Stimulated activated naive B cell treated with anti-CD40 and anti-IgM and Interleukin-4, amounts not matched to agents 10 μg/mL and 1 μg/mL and 100 μg/mL, for 72 hours (primary cell): Measurements from ENCODE around the gene NLRP3.
A peak's percentile ranks its signal among the peaks of the same experiment; 100 is the strongest.
"Not testable (repeated sequence)": the region's sequence is repeated elsewhere in the genome, so short reads cannot be mapped to it uniquely, and the experiment has no call there.

Experiments used
- ATAC-seq, 2 donors: fragments of 150-1000 bp; cut with Tn5 transposase; replicated peaks; 2 replicates each; pipeline ENCODE4 v1.10.0; 2021; ENCODE audit warnings: moderate library complexity in 1 of 2
- DNase-seq: peaks from one replicate; pipeline ENCODE4 v3.0.0; 2021
- H3K27ac Mint-ChIP-seq: one replicate; pipeline ENCODE4 v1.8.0; 2022; ENCODE audit warnings: mild to moderate bottlenecking, mixed read lengths
- H3K27me3 Mint-ChIP-seq, 2 donors: one replicate each; pipeline ENCODE4 v1.8.0; 2022; ENCODE audit warnings: mixed read lengths in 2 of 2
- H3K36me3 Mint-ChIP-seq, 2 donors: one replicate each; pipeline ENCODE4 v1.8.0; 2022; ENCODE audit warnings: mixed read lengths in 2 of 2, mild to moderate bottlenecking in 1 of 2
- H3K4me1 Mint-ChIP-seq, 2 donors: one replicate each; pipeline ENCODE4 v1.8.0; 2022; ENCODE audit warnings: mixed read lengths in 2 of 2, mild to moderate bottlenecking in 1 of 2
- H3K4me3 Mint-ChIP-seq, 2 donors: one replicate each; pipeline ENCODE4 v1.8.0; 2022; ENCODE audit warnings: mild to moderate bottlenecking in 2 of 2, mixed read lengths in 2 of 2, moderate library complexity in 1 of 2
- H3K9me3 Mint-ChIP-seq, 2 donors: one replicate each; pipeline ENCODE4 v1.8.0; 2022; ENCODE audit warnings: mixed read lengths in 2 of 2, mild to moderate bottlenecking in 1 of 2

Gene NLRP3

DNA sequence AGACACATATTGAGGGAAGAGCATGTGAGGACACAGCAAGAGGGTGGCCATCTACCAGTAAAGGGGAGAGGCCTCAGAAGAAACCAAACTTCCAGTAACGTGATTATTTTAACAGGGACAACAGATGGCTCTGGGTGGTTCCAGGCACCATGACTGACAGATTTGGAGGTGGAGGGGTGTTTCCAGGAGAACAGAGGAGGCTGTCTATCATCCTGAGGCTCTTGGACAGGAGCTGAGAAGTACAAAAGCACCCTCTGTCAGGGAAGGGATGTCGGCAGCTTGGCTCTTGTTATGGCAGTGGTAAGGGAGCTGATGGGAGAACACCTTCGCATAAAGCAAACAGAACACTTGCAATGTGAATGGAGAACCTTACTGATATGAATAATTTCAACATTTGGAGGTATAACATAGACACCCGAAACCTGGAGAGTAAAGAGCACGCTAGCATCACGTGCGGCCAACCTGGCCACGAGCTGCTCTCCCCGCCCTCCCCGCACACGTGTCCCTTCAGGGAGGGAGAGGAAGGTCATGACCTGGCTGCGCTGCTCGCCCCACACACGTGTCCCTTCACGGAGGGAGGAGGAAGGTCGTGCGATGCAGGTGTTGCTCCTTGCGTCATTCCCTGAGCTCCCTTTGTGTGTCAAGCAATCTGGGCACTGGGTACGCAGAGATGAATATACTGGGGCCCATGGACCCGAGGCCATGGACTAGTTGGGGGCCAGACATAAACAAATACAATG, 37.5 kb upstream of the NLRP3 start:
- H3K27ac Mint-ChIP-seq: no peak overlapping the region
- peaks cover 3 to 4% of the 10 kb centered on the region in 2 donors for H3K9me3 Mint-ChIP-seq
- no peak overlapping the region for H3K4me3 Mint-ChIP-seq
- ATAC-seq (no peak), DNase-seq (no peak)
- H3K27me3 Mint-ChIP-seq: peaks cover 1 to 2% of the 10 kb centered on the region in 2 donors
- peaks cover 0 to 3% of the 10 kb centered on the region in 2 donors for H3K4me1 Mint-ChIP-seq
- no peaks in the 10 kb centered on the region for H3K36me3 Mint-ChIP-seq

GRCh38 chr1:247385283-247385682, 30.7 kb upstream of the NLRP3 start:
- DNase-seq: no peak
- Mint-ChIP-seq H3K9me3 (peaks cover 3 to 6% of the 10 kb centered on the region in 2 donors), H3K4me1 (peaks cover 9 to 12% of the 10 kb centered on the region in 2 donors), H3K27ac (no peak overlapping the region), H3K27me3 (peaks cover 14 to 19% of the 10 kb centered on the region in 2 donors), H3K4me3 (no peak overlapping the region), H3K36me3 (peaks cover 4% of the 10 kb centered on the region in 2 donors)
- ATAC-seq: no peak

- Mint-ChIP-seq H3K27ac (peak overlapping the region; percentile 70), H3K4me3 (no peak overlapping the region), H3K36me3 (peaks cover 4% of the 10 kb centered on the region in 2 donors), H3K4me1 (peaks cover 12 to 17% of the 10 kb centered on the region in 2 donors), H3K27me3 (peaks cover 14 to 19% of the 10 kb centered on the region in 2 donors), H3K9me3 (peaks cover 3 to 6% of the 10 kb centered on the region in 2 donors)
- no peak for ATAC-seq
- DNase-seq: no peak
Observed at GRCh38 chr1:247386217-247386616, 29.8 kb upstream of the NLRP3 start.

GRCh38 chr1:247386687-247387086, 29.3 kb upstream of the NLRP3 start:
- Mint-ChIP-seq H3K36me3 (peaks cover 4% of the 10 kb centered on the region in 2 donors), H3K27ac (peak overlapping the region; percentile 70), H3K27me3 (peaks cover 14 to 19% of the 10 kb centered on the region in 2 donors), H3K4me3 (no peak overlapping the region), H3K4me1 (peaks cover 12 to 18% of the 10 kb centered on the region in 2 donors), H3K9me3 (peaks cover 3 to 6% of the 10 kb centered on the region in 2 donors)
- DNase-seq (no peak), ATAC-seq (no peak)

DNA sequence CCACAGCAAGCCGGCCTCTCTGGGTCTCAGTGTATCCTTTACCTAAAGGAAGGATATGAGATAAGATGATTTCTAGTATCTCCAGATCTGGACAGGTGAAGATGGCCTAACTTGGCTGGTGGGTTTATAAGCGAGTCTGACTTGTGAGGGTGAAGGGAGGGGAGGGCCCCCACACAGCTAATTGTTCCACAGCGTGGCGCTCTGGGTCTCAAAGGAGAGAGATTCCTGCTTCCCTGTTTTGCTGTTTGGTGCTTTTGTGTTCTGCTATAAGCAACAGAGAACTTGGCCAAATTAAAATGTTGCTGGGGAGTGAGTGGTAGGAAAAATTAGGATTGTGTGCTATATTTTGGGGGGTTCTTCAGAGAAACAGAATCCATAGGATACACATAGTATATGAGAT, 28.9 kb upstream of the NLRP3 start:
- Mint-ChIP-seq H3K36me3 (peaks cover 4% of the 10 kb centered on the region in 2 donors), H3K27ac (no peak overlapping the region), H3K4me1 (peaks cover 13 to 18% of the 10 kb centered on the region in 2 donors), H3K4me3 (no peak overlapping the region), H3K27me3 (peaks cover 14 to 19% of the 10 kb centered on the region in 2 donors), H3K9me3 (peaks cover 3 to 6% of the 10 kb centered on the region in 2 donors)
- ATAC-seq (no peak), DNase-seq (no peak)

DNA sequence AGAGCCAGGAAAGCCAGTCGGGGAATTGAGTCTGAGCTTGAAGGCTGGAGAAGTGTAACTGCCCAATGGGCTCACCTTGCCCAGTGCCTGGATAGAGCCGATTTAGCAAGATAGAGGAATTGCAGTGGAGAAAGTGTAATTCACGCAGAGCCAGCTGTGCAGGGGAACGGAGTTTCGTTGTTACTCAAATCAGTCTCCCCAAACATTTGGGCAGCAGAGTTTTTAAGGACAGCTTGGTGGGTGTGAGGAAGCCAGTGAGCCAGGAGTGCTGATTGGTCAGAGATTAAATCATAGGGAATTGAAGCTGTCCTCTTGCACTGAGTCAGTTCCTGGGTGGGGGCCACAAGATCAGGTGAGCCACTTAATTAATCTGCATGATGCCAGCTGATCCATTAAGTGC, 28.4 kb upstream of the NLRP3 start:
- Mint-ChIP-seq H3K36me3 (peaks cover 4% of the 10 kb centered on the region in 2 donors), H3K4me1 (peaks cover 13 to 18% of the 10 kb centered on the region in 2 donors), H3K27ac (no peak overlapping the region), H3K27me3 (peaks cover 14 to 19% of the 10 kb centered on the region in 2 donors), H3K9me3 (peaks cover 3 to 6% of the 10 kb centered on the region in 2 donors), H3K4me3 (no peak overlapping the region)
- ATAC-seq: no peak
- DNase-seq: no peak

GRCh38 chr1:247390116-247390791, 25.7 kb upstream of the NLRP3 start:
- peak overlapping the region; percentile 34 for H3K27ac Mint-ChIP-seq
- H3K27me3 Mint-ChIP-seq: peaks cover 0 to 4% of the 10 kb centered on the region in 2 donors
- peaks cover 13 to 18% of the 10 kb centered on the region in 2 donors for H3K4me1 Mint-ChIP-seq
- DNase-seq: peak; percentile 95
- H3K9me3 Mint-ChIP-seq: no peaks in the 10 kb centered on the region
- peak overlapping the region; percentile 36 to 68 for H3K4me3 Mint-ChIP-seq
- ATAC-seq: peak; percentile 100
- no peaks in the 10 kb centered on the region for H3K36me3 Mint-ChIP-seq

- Mint-ChIP-seq H3K36me3 (no peaks in the 10 kb centered on the region), H3K4me1 (peaks cover 13 to 18% of the 10 kb centered on the region in 2 donors), H3K9me3 (no peaks in the 10 kb centered on the region), H3K27me3 (peaks cover 0 to 4% of the 10 kb centered on the region in 2 donors), H3K27ac (no peak overlapping the region), H3K4me3 (no peak overlapping the region)
- ATAC-seq (no peak), DNase-seq (no peak)
Observed at GRCh38 chr1:247390996-247391395, 25.0 kb upstream of the NLRP3 start.

DNA sequence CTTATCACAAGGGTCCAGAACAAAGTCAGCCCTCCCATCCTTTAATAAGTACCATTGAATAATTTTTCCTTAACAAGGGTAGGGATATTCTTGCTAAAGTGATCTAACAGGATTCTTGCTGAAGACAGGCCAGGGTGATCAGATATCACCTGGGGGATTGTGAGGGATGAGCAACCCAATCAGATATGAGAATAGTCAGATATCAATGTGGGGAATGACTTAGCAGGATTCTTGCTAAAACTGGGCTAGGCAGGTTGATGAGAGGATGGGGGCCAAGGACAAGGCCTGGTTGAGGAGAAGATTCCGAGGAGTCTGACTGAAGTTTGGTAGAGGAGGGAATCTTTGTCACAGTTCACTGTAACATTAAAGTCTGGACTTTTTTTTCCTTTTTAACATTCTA, 23.9 kb upstream of the NLRP3 start:
- Mint-ChIP-seq H3K4me1 (peaks cover 10 to 12% of the 10 kb centered on the region in 2 donors), H3K36me3 (no peaks in the 10 kb centered on the region), H3K27me3 (peaks cover 0 to 4% of the 10 kb centered on the region in 2 donors), H3K4me3 (no peak overlapping the region), H3K27ac (no peak overlapping the region), H3K9me3 (no peaks in the 10 kb centered on the region)
- DNase-seq: no peak
- ATAC-seq: no peak

DNA sequence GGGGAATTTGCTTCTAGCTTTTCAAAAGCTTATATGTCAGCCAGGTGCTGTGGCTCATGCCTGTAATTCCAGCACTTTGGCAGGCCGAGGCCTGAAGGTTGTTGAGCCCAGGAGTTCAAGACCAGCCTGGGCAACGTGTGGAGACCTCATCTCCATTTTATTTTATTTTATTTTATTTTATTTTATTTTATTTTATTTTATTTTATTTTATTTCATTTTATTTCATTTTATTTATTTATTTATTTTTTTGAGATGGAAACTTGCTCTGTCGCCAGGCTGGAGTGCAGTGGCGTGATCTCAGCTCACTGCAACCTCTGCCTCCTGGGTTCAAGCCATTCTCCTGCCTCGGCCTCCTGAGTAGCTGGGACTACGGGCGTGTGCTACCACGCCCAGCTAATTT, 20.9 kb upstream of the NLRP3 start:
- not testable (repeated sequence) for H3K27me3 Mint-ChIP-seq, DNase-seq, H3K4me3 Mint-ChIP-seq, H3K36me3 Mint-ChIP-seq, ATAC-seq, H3K4me1 Mint-ChIP-seq, H3K9me3 Mint-ChIP-seq, H3K27ac Mint-ChIP-seq

DNA sequence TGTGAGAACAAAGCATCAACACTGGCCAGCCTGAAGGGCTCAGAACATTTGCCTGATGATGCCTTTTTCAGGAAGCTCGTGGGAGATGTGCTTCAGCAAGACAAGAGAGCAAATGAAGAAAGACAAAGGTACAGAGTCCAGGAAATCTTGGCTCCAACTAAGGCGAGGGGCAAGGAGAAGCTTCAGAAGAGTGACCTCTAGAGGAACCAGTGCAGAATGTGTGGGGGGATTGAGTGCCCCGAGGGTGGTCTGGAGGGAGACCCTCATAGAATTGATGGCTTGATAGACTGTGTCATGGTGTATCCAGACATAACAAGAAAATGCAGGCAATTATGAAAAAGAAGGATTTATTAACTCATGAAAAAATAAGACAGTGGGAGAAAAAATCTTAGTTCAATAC, 15.3 kb upstream of the NLRP3 start:
- ATAC-seq: no peak
- H3K9me3 Mint-ChIP-seq: peaks cover 0 to under 1% of the 10 kb centered on the region in 2 donors
- H3K27ac Mint-ChIP-seq: no peak overlapping the region
- no peak overlapping the region for H3K4me3 Mint-ChIP-seq
- peaks cover 11 to 13% of the 10 kb centered on the region in 2 donors for H3K4me1 Mint-ChIP-seq
- no peak for DNase-seq
- peaks cover 0 to 7% of the 10 kb centered on the region in 2 donors for H3K27me3 Mint-ChIP-seq
- no peaks in the 10 kb centered on the region for H3K36me3 Mint-ChIP-seq

DNA sequence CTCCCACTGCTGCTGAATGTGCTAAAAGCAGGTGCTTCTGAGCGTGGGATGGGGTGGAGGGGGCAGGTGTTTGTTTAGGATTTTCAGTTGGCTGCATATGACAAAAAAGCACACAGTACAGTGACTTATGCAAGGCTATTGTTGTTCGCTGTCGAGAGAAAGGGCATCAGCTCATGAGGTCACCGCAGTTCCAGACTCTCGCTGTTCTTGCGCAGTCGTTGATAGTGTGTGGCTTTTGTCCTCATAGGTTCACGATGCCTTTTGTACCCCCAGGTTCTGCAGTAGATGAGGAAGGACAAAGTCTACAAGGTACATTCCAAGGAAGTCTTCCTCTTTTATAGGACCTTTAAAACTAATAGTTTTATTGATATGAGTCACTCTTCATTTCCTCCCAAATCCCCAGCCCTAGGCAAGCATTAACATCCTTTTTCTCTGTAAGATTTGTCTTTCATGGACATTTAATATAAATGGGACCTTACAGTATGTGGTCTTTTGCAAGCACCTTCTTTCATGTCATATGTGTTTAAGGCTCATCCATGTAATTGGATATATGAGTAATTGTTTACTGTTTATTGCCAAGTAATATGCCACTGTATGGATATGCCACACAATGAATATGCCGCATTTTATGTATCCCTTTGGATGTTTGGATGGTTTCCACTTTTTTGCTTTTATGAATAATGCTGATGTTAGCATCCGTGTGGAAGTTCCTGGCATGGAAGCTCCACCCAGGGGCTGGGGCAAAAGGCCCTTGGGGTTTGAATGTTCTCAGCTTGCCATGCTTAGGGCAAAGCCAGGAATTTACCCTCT, 14.5 kb upstream of the NLRP3 start:
- Mint-ChIP-seq H3K4me1 (peaks cover 11 to 13% of the 10 kb centered on the region in 2 donors), H3K36me3 (no peaks in the 10 kb centered on the region), H3K27ac (no peak overlapping the region), H3K27me3 (peaks cover 0 to 7% of the 10 kb centered on the region in 2 donors), H3K9me3 (peaks cover 0 to 2% of the 10 kb centered on the region in 2 donors), H3K4me3 (no peak overlapping the region)
- ATAC-seq: peak; percentile 31 to 42
- no peak for DNase-seq

DNA sequence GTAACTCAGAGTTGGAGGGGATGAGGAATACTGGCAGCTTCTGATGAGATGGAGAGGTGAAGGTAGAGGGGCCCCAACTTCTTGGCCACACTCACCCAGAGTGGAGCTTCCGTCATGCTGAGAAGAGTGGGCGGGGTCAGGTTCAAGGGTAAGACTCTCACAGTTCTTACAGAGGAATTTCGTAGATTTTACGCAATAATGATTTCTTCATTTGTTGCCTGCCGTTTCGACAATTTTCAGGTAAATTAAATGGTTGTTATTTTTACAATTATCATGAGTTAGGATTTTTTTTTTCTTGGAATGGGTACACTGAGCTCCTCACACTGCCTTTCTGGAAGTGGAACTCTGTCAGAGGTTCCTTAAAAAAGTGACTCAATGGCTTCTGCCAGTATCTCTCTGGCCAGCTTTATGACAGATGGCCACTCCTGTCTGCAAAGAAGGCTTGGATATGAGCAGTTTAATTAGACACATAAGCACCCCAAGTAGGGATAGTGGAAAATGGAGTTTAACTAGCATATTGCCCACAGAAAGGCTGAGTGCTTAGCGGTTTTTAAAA, 13.8 kb upstream of the NLRP3 start:
- H3K9me3 Mint-ChIP-seq: peaks cover 0 to 2% of the 10 kb centered on the region in 2 donors
- H3K27me3 Mint-ChIP-seq: peaks cover 0 to 7% of the 10 kb centered on the region in 2 donors
- H3K4me3 Mint-ChIP-seq: no peak overlapping the region
- H3K27ac Mint-ChIP-seq: no peak overlapping the region
- H3K4me1 Mint-ChIP-seq: peaks cover 14 to 17% of the 10 kb centered on the region in 2 donors
- ATAC-seq (no peak), DNase-seq (no peak)
- H3K36me3 Mint-ChIP-seq: no peaks in the 10 kb centered on the region
